Measurements from ENCODE around the gene NTN1.

Gene NTN1

DNA sequence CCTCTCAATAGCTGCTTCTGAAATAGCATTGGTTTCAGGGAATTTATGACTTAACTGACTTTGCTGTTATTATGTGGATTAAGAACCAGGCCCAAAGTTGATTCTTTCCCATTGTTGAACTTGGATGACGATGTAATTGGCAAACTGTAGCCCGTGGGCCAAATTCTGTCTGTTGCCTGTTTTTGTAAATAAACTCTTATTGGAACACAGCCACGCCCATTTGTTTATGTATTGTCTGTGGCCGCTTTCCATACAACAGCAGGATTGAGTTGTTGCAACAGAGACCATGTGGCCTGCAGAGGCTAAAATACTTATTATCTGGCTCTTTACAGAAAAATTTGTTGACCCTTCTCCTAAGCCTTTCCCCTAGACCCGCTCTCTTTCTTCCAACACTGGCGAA lies 31.6 kb downstream of the NTN1 start:
- Histone ChIP-seq H3K4me3 (ENCODE audit: insufficient read depth, low read length, poor library complexity, severe bottlenecking) (no peak overlapping the region), H3K9me2 (replicated peaks; ENCODE audit: insufficient read depth, low read length) (no peaks in the 10 kb centered on the region), H3F3A (ENCODE audit: insufficient read depth) (no peaks in the 10 kb centered on the region), H3K9ac (ENCODE audit: low read length) (no peak overlapping the region), H3K27me3 (ENCODE audit: low read length) (no peaks in the 10 kb centered on the region), H4K20me1 (ENCODE audit: low read depth, low read length) (no peaks in the 10 kb centered on the region), H3K9me3 (ENCODE audit: insufficient read depth, low read length) (no peaks in the 10 kb centered on the region), H2AFZ (ENCODE audit: low read depth, low read length, severe bottlenecking) (no peak overlapping the region), H3K79me2 (ENCODE audit: insufficient read depth, low read length) (no peaks in the 10 kb centered on the region), H3K4me2 (ENCODE audit: low read depth, low read length, poor library complexity, severe bottlenecking) (no peak overlapping the region), H3K36me3 (ENCODE audit: low read length) (no peaks in the 10 kb centered on the region), H3K27ac (ENCODE audit: low read depth, low read length) (no peak overlapping the region)
- no peak for TF ChIP-seq EZH2phosphoT487 (conservative IDR thresholded peaks at IDR 0.05; ENCODE audit: low read length)
- TF ChIP-seq, protein P1, sequence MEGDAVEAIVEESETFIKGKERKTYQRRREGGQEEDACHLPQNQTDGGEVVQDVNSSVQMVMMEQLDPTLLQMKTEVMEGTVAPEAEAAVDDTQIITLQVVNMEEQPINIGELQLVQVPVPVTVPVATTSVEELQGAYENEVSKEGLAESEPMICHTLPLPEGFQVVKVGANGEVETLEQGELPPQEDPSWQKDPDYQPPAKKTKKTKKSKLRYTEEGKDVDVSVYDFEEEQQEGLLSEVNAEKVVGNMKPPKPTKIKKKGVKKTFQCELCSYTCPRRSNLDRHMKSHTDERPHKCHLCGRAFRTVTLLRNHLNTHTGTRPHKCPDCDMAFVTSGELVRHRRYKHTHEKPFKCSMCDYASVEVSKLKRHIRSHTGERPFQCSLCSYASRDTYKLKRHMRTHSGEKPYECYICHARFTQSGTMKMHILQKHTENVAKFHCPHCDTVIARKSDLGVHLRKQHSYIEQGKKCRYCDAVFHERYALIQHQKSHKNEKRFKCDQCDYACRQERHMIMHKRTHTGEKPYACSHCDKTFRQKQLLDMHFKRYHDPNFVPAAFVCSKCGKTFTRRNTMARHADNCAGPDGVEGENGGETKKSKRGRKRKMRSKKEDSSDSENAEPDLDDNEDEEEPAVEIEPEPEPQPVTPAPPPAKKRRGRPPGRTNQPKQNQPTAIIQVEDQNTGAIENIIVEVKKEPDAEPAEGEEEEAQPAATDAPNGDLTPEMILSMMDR (IDR thresholded peaks at IDR 0.05; ENCODE audit: insufficient read depth, low read length, poor library complexity, severe bottlenecking): no peak

DNA sequence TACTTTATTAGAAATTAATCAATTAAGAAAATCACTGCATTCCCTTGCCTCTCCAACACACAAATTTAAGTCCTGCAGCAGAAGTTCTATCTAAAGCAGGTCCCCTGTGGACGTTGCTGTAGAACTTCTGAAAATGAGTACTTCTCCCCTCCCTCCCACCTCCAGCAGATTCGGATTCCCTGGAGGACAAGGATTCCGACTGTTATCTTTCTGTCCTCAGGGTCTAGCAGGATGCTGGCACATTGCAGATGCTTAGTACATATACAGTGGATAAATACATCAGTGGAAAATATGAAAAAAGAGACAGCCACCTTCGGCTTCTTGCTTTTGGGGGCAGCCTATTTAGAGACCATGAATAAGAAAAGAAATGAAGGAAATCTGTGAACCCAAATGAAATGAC lies 32.1 kb downstream of the NTN1 start:
- Histone ChIP-seq H4K20me1 (ENCODE audit: low read depth, low read length) (no peaks in the 10 kb centered on the region), H3K9ac (ENCODE audit: low read length) (no peak overlapping the region), H3K79me2 (ENCODE audit: insufficient read depth, low read length) (no peaks in the 10 kb centered on the region), H3K27ac (ENCODE audit: low read depth, low read length) (no peak overlapping the region), H2AFZ (ENCODE audit: low read depth, low read length, severe bottlenecking) (no peak overlapping the region), H3K36me3 (ENCODE audit: low read length) (no peaks in the 10 kb centered on the region), H3K4me2 (ENCODE audit: low read depth, low read length, poor library complexity, severe bottlenecking) (no peak overlapping the region), H3K9me2 (replicated peaks; ENCODE audit: insufficient read depth, low read length) (no peaks in the 10 kb centered on the region), H3K27me3 (ENCODE audit: low read length) (no peaks in the 10 kb centered on the region), H3K4me3 (ENCODE audit: insufficient read depth, low read length, poor library complexity, severe bottlenecking) (no peak overlapping the region), H3K9me3 (ENCODE audit: insufficient read depth, low read length) (no peaks in the 10 kb centered on the region), H3F3A (ENCODE audit: insufficient read depth) (no peaks in the 10 kb centered on the region)
- TF ChIP-seq, protein P1 (IDR thresholded peaks at IDR 0.05; ENCODE audit: insufficient read depth, low read length, poor library complexity, severe bottlenecking): no peak
- no peak for TF ChIP-seq EZH2phosphoT487 (conservative IDR thresholded peaks at IDR 0.05; ENCODE audit: low read length)

DNA sequence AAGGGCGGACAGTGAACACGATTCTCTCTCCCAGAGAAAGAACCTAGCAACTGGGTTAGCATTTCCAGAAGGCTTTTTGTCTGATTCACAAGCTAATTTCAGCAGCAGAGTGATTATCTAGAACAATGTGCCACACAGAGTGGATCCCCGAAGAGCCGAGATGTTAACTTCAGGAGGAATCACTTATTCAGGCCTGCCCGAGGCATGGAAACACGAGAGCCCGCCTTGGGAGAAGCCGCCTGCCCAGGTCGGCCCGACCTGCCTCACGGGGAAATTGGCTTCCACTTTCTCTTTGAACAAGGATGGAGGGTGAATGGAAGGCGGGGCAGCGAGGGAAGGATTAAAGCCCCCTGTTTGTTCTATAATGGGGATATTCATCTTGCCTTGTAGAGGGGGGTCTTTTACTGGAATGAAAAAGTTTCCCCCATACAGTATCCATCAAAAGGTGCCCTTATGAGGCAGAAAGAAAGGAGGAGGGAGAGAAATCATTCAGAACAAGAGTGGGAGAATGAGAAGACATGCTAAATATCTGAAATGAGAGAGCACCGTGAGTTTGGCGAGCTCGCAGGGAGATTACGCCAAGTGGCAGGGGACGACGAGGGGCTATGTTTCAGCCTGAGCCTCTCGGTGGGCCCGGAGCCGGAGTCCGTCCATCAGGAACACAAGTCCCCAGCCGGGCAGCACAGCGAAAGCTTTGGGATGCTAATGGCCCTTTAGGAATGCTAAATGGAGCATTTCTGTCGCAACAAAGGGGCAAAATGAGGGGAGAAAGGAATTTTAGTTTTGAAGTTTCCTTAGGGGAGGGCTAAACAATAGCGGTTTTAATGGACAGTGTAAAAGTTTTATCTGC lies 33.0 kb downstream of the NTN1 start:
- H3K9me3 ChIP-seq (ENCODE audit: insufficient read depth, low read length): no peaks in the 10 kb centered on the region
- no peaks in the 10 kb centered on the region for H3K27me3 ChIP-seq (ENCODE audit: low read length)
- H3K9ac ChIP-seq (ENCODE audit: low read length): no peak overlapping the region
- H4K20me1 ChIP-seq (ENCODE audit: low read depth, low read length): no peaks in the 10 kb centered on the region
- no peaks in the 10 kb centered on the region for H3F3A ChIP-seq (ENCODE audit: insufficient read depth)
- H2AFZ ChIP-seq (ENCODE audit: low read depth, low read length, severe bottlenecking): no peak overlapping the region
- no peaks in the 10 kb centered on the region for H3K36me3 ChIP-seq (ENCODE audit: low read length)
- no peaks in the 10 kb centered on the region for H3K79me2 ChIP-seq (ENCODE audit: insufficient read depth, low read length)
- H3K4me2 ChIP-seq (ENCODE audit: low read depth, low read length, poor library complexity, severe bottlenecking): no peak overlapping the region
- no peak overlapping the region for H3K4me3 ChIP-seq (ENCODE audit: insufficient read depth, low read length, poor library complexity, severe bottlenecking)
- H3K27ac ChIP-seq (ENCODE audit: low read depth, low read length): no peak overlapping the region
- no peaks in the 10 kb centered on the region for H3K9me2 ChIP-seq (replicated peaks; ENCODE audit: insufficient read depth, low read length)
- TF ChIP-seq, protein P1 (IDR thresholded peaks at IDR 0.05; ENCODE audit: insufficient read depth, low read length, poor library complexity, severe bottlenecking): no peak
- no peak for TF ChIP-seq EZH2phosphoT487 (conservative IDR thresholded peaks at IDR 0.05; ENCODE audit: low read length)

All from SU-DHL-6 (cell line).